IMR-90 (cell line): ENCODE measurements around the gene PSORS1C2.
"Not testable (repeated sequence)": the region's sequence is repeated elsewhere in the genome, so short reads cannot be mapped to it uniquely, and the experiment has no call there.

Experiments
- CHD1 ChIP-seq: IDR thresholded peaks from 2 replicates; pipeline ENCODE4 v1.6.1; 2012; ENCODE audit warnings: low read depth, low read length, improper control_type of control experiment
- NFE2L2 ChIP-seq: fragments of 150-350 bp; IDR thresholded peaks from 2 replicates; pipeline ENCODE4 v1.6.1; 2016; ENCODE audit warnings: low read depth, mild to moderate bottlenecking, low read length
- POLR2A ChIP-seq: IDR thresholded peaks from 2 replicates; pipeline ENCODE4 v1.6.1; 2012; ENCODE audit warnings: mild to moderate bottlenecking, low read depth, low read length
- RFX5 ChIP-seq: IDR thresholded peaks from 2 replicates; pipeline ENCODE4 v1.8.0; 2012; ENCODE audit warnings: low read depth, mild to moderate bottlenecking, low read length, moderate library complexity
- TF ChIP-seq, protein P1 (sequence below): conservative IDR thresholded peaks from 2 replicates; pipeline ENCODE4 v1.5.1; 2012; ENCODE audit warnings: mild to moderate bottlenecking, low read depth, low read length, improper control_type of control experiment

DNA sequence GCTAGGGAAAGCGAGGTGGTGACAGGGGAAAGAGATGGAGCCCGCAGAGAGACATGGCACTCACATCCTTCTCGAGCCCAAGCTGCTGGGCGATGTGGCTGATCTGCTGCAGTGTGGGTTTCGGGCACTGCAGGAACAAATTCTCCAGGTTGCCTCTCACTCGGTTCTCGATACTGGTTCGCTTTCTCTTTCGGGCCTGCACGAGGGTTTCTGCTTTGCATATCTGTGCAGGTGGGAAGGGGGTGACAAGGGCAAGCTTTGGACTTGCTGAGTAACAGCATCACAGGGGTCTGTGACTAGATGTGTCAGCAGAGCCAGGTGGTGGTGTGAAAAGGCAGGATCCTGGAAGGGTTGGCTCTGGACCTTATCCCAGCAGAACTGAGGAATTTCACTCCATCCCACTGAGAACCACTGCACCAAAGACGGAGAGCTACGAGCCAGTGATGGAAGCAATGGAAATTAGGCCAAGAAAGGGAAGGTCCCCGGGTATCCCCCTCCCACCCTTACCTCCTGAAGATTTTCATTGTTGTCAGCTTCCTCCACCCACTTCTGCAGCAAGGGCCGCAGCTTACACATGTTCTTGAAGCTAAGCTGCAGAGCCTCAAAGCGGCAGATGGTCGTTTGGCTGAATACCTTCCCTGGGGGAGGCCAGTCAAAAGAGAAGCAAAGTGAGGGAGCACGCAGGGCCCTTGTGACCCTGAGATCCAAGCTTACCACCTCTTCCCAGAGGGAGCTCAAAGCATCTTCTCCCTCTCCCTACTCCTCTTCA is 26.4 kb upstream of the PSORS1C2 start:
- TF ChIP-seq, protein P1, sequence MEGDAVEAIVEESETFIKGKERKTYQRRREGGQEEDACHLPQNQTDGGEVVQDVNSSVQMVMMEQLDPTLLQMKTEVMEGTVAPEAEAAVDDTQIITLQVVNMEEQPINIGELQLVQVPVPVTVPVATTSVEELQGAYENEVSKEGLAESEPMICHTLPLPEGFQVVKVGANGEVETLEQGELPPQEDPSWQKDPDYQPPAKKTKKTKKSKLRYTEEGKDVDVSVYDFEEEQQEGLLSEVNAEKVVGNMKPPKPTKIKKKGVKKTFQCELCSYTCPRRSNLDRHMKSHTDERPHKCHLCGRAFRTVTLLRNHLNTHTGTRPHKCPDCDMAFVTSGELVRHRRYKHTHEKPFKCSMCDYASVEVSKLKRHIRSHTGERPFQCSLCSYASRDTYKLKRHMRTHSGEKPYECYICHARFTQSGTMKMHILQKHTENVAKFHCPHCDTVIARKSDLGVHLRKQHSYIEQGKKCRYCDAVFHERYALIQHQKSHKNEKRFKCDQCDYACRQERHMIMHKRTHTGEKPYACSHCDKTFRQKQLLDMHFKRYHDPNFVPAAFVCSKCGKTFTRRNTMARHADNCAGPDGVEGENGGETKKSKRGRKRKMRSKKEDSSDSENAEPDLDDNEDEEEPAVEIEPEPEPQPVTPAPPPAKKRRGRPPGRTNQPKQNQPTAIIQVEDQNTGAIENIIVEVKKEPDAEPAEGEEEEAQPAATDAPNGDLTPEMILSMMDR, result not testable (repeated sequence)
- TF ChIP-seq NFE2L2, POLR2A, RFX5, CHD1: not testable (repeated sequence)
